A549 treated with AZD9567 at 1 μM for 4 hours (cell line): ENCODE measurements around the gene UEVLD. TPM values are rescaled to one million over a fixed set of nuclear protein-coding genes. Genes with fewer than 3 reads are reported as not detected.

Source experiments
- total RNA-seq: library from RNA; stranded (reverse); fragments of 200-300 nt; extraction: Qiagen RNA extraction; gene quantifications from 5 replicates; pipeline ENCODE4 v1.2.3, GENCODE V29; 2022; ENCODE audit not compliant: insufficient read depth

UEVLD gene
- total RNA-seq: 18.3 to 22.1 TPM (median 21.0 TPM) in 5 replicates

GRCh38 chr11:18588297-18589252 is at the start of gene UEVLD:
Gene UEVLD, minus strand, starts transcription at chr11:18588734. Its CDS starts 80 bp downstream, at chr11:18588654.

GRCh38 chr11:18634140-18635032 is 45.9 kb upstream of the UEVLD start, which contains the start of gene SPTY2D1:
Gene SPTY2D1, minus strand, starts transcription at chr11:18634342. Its CDS starts 85 bp downstream, at chr11:18634257.

GRCh38 chr11:18599739-18600230 is 11.3 kb upstream of the UEVLD start, which contains the start of gene MISFA:
Gene MISFA, plus strand, starts transcription at chr11:18599789. Its CDS starts 140 bp downstream, at chr11:18599929.

GRCh38 chr11:18526521-18527296 is 61.8 kb downstream of the UEVLD start, which contains the start of gene TSG101:
Gene TSG101, minus strand, starts transcription at chr11:18526942. Its CDS starts 126 bp downstream, at chr11:18526816.

Other genes starting within 250 kb of the UEVLD start
- 2,564 to 4,313 TPM (median 3,078 TPM) in 5 replicates for gene LDHA, start 194.2 kb downstream of the UEVLD start, total RNA-seq
- gene LDHC, start 176.4 kb downstream of the UEVLD start, total RNA-seq: 0.10 to 0.15 TPM (median 0.15 TPM) in 3 of 5 replicates, not detected in the others
- not detected in 5 replicates for gene LDHAL6A, start 132.9 kb downstream of the UEVLD start, total RNA-seq
- gene TSG101, start 61.8 kb downstream of the UEVLD start, total RNA-seq: 95.6 to 154 TPM (median 101 TPM) in 5 replicates
- gene MISFA, start 11.1 kb upstream of the UEVLD start, total RNA-seq: 1.8 to 2.6 TPM (median 2.1 TPM) in 4 of 5 replicates, not detected in the other
- 15.7 to 20.7 TPM (median 18.0 TPM) in 5 replicates for gene SPTY2D1, start 45.6 kb upstream of the UEVLD start, total RNA-seq
- gene TMEM86A, start 110.0 kb upstream of the UEVLD start, total RNA-seq: 0.25 to 0.42 TPM (median 0.32 TPM) in 4 of 5 replicates, not detected in the other
- not detected in 5 replicates for gene IGSF22, start 137.5 kb upstream of the UEVLD start, total RNA-seq
- gene PTPN5, start 203.1 kb upstream of the UEVLD start, total RNA-seq: not detected in 5 replicates